ENCODE data around the gene ZBTB47. TPM values are rescaled to one million over a fixed set of nuclear protein-coding genes. Genes with fewer than 3 reads are reported as not detected.
A peak's percentile ranks its signal among the peaks of the same experiment; 100 is the strongest.

ZBTB47 gene
- total RNA-seq, 2 donors from 2014 or later: 0.34 to 1.8 TPM

DNA sequence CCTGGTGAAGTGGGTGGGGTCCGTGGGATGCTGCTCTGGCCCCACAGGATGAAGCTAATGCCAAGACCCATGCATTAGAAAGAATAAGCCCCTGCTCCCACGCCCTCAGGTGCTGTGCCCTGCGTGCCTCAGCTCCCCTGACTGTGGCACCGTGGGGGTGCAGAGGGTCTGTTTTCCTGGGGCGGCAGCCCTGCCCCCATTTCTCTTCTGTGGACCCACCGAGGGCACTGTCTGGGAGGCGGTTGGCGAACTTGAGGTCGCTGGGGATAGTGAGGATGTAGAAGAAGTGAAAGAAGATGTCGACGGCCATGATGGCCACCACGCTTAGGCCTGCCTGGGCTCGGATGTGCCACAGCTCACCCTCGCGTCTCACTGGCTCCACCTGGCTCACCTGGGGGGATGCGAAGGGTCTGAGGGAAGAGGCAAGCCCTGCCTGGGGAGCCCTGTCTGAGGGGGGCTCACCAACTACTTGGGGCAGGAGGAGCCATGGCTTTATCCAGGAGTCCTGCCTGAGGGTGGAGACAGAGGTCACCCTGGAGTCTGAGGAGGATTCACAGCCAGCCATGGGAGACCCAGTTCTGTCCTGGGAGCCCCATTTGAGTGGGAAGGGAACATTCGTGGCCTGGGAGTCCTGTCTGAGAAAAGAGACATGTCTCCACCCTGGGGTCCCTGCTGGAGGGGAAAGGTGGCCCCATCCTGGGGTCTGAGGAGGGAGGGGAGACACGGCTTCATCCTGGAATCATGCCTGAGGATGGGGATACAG lies 44.0 kb downstream of the ZBTB47 start:
- ATAC-seq (no peak), DNase-seq (ENCODE audit: low spot score in 2 of 2) (no peak)
- Mint-ChIP-seq H3K36me3 (no peaks in the 10 kb centered on the region), H3K27ac (no peak overlapping the region), H3K9me3 (no peaks in the 10 kb centered on the region)

DNA sequence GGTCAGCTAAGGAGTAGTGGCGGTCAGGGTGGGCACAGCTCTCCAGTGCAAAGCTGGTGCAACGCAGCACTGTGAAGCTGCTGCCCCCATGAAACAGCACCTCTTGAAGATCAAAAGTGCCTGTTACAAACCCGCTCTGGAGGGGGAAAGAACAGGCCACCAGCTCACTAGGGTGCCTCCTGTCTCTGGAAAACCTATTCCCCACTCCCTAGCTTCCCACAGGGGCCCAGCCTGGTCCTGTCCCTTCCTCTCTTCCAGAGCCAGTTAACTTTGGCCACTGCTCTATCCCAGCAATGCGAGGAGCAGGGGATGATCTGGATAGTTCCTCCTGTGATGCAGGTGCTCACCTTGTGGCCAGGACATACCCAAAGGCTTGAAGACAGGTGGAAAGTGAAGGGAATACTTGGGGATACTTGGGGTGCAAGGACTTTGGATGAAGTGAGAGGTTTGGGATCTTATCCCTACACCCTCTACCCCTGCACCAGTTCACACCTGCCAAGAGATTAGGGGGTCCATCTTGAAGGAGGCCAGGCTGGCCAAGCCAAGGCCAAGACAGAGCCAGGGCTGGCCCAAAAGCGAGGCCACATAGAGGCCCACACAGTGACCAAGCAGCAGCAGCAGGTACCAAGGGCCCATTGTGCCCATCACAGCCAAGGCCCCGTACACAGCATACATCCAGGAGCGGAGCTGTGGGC lies 44.9 kb downstream of the ZBTB47 start:
- ATAC-seq (no peak), DNase-seq (ENCODE audit: low spot score in 2 of 2) (no peak)
- no peaks in the 10 kb centered on the region for H3K9me3 Mint-ChIP-seq
- H3K27ac Mint-ChIP-seq: no peak overlapping the region
- no peaks in the 10 kb centered on the region for H3K36me3 Mint-ChIP-seq

- ATAC-seq (peak in 1 of 2 donors; percentile 71), DNase-seq (ENCODE audit: low spot score in 2 of 2) (no peak)
- no peak overlapping the region for H3K27ac Mint-ChIP-seq
- H3K36me3 Mint-ChIP-seq: no peaks in the 10 kb centered on the region
- no peaks in the 10 kb centered on the region for H3K9me3 Mint-ChIP-seq
Measured at GRCh38 chr3:42698911-42699230, 45.4 kb downstream of the ZBTB47 start.

- DNase-seq (ENCODE audit: low spot score in 2 of 2): no peak
- ATAC-seq: no peak
- Mint-ChIP-seq H3K36me3 (no peaks in the 10 kb centered on the region), H3K27ac (no peak overlapping the region), H3K9me3 (no peaks in the 10 kb centered on the region)
Measured at GRCh38 chr3:42699511-42699971, 46.0 kb downstream of the ZBTB47 start.

- DNase-seq (ENCODE audit: low spot score in 2 of 2): no peak
- ATAC-seq: no peak
- H3K27ac Mint-ChIP-seq: no peak overlapping the region
- no peaks in the 10 kb centered on the region for H3K9me3 Mint-ChIP-seq
- no peaks in the 10 kb centered on the region for H3K36me3 Mint-ChIP-seq
Measured at GRCh38 chr3:42700366-42701288, 47.1 kb downstream of the ZBTB47 start.

DNA sequence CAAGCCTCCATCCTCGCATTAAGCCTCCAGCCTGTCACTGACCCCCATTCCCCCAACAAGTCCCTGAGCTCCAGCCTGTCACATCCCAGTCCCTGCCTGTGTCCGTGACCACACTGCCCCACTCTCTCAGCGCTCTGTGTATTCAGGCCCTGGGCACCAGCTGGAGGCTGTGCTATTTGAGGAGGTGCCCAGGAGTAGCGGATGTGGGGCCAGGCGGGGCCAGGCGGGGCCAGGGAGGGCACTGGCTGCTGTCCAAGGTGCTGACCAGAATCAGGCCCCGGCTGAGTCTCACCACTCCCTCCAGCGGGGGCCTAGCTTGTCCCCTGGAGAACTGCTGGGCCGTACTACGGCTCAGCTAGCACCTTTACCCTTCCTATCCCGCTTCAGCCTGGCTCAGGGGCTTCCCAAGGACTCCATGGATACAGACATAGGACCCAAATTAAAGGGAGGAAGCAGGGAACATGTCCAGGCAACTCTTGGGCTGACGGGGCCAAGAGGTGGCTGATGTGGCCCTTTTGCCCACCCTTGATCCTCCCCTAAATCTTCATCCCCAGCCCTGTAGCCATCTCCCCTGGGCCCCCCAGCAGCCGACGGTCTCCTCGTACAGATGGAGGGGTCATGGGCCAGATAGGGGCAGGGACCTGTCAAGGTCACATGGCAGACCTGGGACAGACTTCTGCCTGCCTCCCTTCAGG lies 48.0 kb downstream of the ZBTB47 start:
- H3K27ac Mint-ChIP-seq: no peak overlapping the region
- H3K9me3 Mint-ChIP-seq: no peaks in the 10 kb centered on the region
- DNase-seq (ENCODE audit: low spot score in 2 of 2) (peak in 1 of 2 donors; percentile 65), ATAC-seq (peak; percentile 55 to 74)
- no peaks in the 10 kb centered on the region for H3K36me3 Mint-ChIP-seq

DNA sequence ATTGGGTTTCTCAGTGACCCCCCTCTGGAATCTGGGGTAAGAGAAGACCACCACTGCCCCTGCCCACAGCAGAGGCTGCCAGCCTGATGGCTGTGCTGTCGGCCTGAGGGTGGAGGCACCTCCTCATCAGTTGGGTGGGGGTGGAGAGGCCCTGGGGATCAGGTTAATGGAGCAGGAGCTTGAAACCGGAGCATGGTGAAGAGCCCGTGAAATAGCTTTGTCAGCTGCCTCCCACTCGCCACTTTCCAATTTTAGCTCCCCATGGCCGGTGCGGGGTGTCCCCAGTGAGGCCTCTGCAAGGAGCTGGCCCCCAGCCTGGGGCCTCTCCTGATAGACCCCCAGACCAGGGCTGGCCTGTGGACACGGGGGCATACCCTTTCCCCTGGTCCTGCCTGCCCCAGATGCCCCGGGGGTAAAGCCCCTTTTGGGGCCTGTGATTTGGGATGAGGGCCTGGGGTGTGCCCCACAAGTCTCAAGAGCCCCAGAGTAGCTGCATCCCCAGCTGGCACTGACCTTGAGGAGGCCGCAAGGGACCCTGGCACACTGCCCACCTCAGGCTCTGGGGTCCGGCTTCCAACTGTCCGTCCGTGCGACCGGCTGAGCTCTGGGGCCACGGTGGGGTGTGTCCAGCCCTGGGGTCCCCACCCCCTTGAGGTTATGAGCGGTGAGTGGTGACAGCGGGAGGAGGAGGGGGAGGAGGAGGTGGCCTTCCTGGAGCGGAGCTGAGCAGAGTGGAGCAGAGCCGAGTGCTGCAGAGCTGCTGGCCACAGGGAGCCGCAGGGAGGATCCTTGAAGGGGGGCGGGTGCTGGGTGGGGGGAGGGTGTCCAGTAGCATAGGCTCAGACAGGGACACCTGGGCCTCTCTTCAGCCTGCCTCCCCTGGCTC lies 48.8 kb downstream of the ZBTB47 start, which contains the start of gene HHATL:
Gene HHATL, minus strand, starts transcription at position 733 of the 886 bp plus-strand sequence. CDS start 1,972 bp downstream, outside the sequence.
- ATAC-seq: no peak
- H3K27ac Mint-ChIP-seq: no peak within 1 kb of the TSS
- no peak for DNase-seq (ENCODE audit: low spot score in 2 of 2)
- no peaks in the 10 kb centered on the region for H3K9me3 Mint-ChIP-seq
- no peaks in the 10 kb centered on the region for H3K36me3 Mint-ChIP-seq

GRCh38 chr3:42702982-42703694 lies 49.6 kb downstream of the ZBTB47 start:
- ATAC-seq (no peak), DNase-seq (ENCODE audit: low spot score in 2 of 2) (no peak)
- Mint-ChIP-seq H3K27ac (no peak overlapping the region), H3K36me3 (no peaks in the 10 kb centered on the region), H3K9me3 (no peaks in the 10 kb centered on the region)

DNA sequence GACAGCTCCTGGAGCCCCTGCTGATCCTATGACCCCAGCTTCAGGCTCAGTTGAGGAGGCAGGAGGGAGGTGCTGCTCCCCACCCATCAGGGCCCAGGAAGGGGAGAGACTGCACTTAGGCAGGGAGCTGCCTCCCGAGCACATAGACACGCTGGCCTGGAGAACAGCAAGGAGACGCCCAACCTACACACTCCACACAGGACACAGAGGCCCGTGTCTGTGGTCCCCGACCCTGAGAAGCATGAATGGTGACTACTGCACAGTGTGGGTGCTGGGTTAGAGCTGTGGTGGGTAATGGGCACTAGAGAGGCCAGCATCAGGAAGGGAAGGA lies 50.2 kb downstream of the ZBTB47 start:
- Mint-ChIP-seq H3K36me3 (no peaks in the 10 kb centered on the region), H3K27ac (no peak overlapping the region), H3K9me3 (no peaks in the 10 kb centered on the region)
- DNase-seq (ENCODE audit: low spot score in 2 of 2): no peak
- no peak for ATAC-seq

DNA sequence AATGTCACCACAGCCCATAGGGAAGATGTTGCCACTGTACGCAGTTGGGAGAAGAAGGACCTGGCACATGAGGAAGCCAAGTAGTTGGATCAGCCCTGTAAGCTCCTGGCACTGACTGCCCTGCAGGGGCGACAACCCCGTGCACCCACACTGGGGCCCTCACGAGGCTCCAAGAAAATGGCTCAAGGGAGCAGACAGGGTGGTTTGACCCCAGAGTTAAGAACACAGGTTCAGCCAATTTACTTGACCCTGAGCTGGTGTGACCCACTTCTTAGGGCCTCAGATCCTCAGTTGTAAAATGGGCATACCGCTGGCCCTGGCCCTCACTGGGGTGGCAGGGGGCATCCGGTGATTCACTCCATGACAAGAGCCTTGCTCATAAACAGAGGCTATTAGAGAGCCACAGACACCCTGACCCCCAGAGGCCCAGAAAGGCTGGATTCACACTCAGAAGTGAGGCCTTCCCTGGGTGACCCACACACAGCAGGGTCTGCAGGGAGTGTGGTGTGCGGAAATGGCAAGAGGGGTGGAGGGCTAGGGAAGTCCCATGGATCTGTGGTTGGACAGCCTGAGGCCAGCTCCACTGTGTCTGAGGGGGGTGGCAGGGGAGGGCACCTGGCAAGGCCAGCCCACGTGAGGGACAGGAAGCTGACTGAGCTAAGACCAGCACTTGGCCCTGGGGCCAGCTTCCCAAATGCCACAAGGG lies 50.8 kb downstream of the ZBTB47 start:
- DNase-seq (ENCODE audit: low spot score in 2 of 2) (no peak), ATAC-seq (no peak)
- Mint-ChIP-seq H3K9me3 (no peaks in the 10 kb centered on the region), H3K36me3 (no peaks in the 10 kb centered on the region), H3K27ac (no peak overlapping the region)

- no peak for DNase-seq (ENCODE audit: low spot score in 2 of 2)
- no peak overlapping the region for H3K27ac Mint-ChIP-seq
- ATAC-seq: no peak
- no peaks in the 10 kb centered on the region for H3K36me3 Mint-ChIP-seq
- H3K9me3 Mint-ChIP-seq: no peaks in the 10 kb centered on the region
Measured at GRCh38 chr3:42705058-42705767, 51.7 kb downstream of the ZBTB47 start.

DNA sequence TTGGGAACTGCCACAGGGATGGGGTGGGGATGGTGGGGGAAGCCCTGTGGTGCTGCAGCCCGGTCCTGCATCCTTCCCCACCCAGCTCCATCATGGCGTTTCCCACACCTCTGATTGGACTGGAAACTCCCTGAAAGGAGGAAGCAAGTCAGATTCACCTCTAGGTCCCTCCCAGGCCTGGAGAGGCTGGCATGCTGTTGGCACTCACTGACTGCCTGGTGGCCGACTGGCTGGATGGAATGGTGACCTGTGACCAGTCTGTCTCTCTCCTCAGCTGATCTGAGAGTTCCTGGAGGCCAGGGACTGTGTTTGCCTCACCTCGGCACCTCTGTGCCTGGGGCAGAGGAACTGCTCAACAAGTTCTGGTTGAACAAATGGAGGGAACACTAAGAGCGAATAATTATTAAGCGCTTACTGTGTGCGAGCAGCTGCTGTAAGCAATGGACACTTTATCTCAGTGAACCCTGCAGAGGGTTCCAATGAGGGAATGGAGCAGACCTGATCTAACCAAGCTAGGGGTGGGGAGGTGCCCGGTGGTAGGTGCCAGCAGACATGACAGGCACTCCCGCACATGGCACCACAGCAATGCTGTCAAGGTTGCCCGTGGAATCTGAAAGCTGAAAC lies 52.6 kb downstream of the ZBTB47 start:
- DNase-seq (ENCODE audit: low spot score in 2 of 2) (no peak), ATAC-seq (no peak)
- Mint-ChIP-seq H3K36me3 (no peaks in the 10 kb centered on the region), H3K27ac (no peak overlapping the region), H3K9me3 (no peaks in the 10 kb centered on the region)

GRCh38 chr3:42706721-42707619 lies 53.5 kb downstream of the ZBTB47 start:
- ATAC-seq: no peak

More at GRCh38 chr3:42706721-42707619, 53.5 kb downstream of the ZBTB47 start:
- DNase-seq (ENCODE audit: low spot score in 2 of 2): no peak
- Mint-ChIP-seq H3K27ac (no peak overlapping the region), H3K9me3 (no peaks in the 10 kb centered on the region), H3K36me3 (no peaks in the 10 kb centered on the region)
